Measurements from ENCODE around the gene DAAM1.

DAAM1 gene

DNA sequence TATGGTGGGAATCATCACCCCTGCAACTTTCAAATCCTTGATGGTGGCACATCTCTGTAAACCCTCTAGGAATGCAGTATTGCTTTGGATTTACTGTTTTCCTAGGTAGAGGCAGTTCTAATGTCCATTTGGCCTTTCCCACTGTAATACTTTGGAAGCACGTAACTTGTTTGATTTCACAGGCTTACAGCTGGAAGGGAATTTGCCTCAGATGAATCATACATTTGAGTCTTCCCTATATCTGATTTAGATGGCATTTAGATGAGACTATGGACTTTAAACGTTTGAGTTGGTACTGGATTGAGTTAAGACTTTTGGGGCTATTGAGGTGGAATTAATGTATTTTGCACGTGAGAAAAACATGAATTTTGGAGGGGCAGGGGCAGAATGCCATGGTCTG, 35.9 kb downstream of the DAAM1 start:
- no peak for DNase-seq

GRCh38 chr14:59225281-59225680, 36.8 kb downstream of the DAAM1 start:
- DNase-seq, result no peak

DNA sequence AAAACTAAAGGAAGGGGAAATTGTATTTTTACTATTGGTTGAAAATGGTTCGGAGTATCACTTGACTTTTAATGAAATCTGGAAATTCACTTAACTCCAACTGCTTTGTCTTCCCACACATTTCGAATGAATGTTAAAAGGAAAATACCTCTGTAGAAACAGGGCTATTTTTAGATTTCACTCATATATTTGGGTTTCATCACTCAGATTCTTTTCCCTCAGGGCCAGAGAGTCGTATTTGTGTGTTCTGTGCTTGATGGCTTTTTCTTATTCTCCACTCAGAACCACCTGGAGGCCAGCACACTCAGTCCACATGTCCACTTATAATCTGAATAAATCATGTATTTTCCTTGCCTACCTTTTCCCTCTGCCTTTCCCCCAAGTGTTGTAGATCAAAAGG, 40.0 kb downstream of the DAAM1 start:
- no peak for DNase-seq

DNA sequence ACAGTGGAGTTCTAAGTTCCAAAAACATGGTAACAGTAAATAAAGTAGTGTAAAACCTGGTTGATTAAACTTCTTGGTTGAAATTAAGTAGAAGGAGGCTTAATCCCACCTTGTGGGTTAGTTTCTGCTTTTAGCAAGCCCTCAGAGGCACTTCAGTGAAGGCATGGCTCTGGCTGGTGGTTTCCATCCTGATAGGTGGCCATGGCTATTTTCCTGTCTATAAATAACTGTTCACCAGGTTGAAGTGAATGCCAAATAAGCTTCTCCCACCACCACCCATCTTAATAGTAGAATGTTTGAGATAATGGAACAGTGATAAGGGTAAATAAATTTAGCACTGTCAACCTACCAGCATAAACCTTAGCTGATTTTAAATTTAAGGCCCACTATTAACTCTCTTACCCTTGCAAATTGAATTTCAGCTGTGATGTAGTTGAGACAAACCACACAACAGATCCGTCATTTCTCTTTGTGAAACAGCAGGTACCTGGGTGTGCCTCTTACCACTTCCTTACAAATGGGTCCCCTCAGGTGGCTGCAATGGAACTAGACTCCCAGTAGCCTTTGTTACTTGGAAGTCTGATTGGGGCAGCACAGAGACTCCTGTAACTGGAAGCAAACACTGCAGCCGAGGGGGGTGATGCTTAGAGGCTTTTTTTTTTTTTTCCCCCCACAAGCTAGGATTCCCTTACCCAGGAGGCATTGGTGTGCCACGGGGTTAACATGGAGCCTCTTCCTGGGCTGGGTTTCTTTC, 41.4 kb downstream of the DAAM1 start:
- DNase-seq, result no peak

- DNase-seq, result no peak
These were observed 47.7 kb downstream of the DAAM1 start for GRCh38 chr14:59236195-59236594.

DNA sequence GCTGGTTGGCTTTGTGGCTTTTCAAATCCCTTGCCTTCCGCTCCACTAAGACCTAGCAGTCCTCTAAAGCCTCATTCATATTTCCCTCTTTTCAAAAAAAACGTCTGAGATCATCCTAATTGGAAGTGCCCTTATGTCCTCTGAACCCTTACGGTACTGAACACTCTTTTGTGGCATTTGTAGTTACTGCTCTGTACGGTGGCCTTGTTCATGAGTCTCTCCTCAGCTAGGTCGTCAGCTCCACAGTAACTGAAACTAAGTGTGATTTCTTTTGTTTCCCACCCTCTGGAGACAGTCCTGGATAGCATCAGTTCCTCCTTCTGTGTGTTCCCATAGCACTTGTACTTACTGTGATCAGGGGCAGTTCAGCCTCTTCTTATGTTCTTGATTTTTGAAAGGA, 49.7 kb downstream of the DAAM1 start:
- DNase-seq, result no peak

GRCh38 chr14:59239022-59239421, 50.6 kb downstream of the DAAM1 start:
- no peak for DNase-seq

GRCh38 chr14:59240356-59240755, 51.9 kb downstream of the DAAM1 start:
- DNase-seq, result no peak

DNA sequence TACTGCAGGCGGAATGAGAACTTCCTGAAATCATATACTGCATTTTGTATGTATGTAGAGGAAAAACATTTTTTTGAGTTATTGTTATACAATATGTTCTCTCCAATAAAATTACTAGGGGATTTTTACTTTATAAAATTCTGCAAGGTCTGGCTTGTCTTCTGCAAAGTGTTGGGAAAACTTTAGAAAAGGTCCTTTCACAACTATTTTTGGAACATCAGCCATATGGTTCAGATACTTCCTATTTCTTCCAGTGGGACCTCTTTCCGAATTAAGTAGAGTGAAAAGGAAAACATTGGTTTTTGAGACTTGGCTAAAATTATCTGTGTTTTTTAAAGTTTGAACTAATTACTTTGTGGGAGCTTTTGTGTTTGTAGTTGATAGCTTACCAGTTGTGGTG, 52.7 kb downstream of the DAAM1 start:
- no peak for DNase-seq

- DNase-seq, result no peak
These were observed 54.7 kb downstream of the DAAM1 start for GRCh38 chr14:59243174-59243573.

DNA sequence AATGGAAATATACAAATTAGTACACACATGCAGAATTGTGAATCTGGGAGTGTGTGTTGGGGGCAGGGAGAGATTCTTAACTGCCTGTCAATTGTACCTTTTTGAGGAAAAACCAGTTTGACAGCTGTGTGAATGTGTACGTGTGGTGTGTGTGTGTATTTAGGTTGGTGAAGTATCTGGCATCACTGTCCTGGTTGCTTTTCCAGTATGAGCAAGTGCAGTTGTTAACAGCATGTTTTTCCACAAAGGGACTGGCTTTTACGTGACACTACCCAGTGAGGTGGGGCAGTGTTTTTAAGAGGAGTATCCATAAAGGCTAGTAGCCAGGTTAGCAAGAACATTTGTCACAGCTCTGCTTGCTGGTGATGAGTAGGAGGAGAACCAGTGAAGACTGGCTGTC, 56.1 kb downstream of the DAAM1 start:
- no peak for DNase-seq

GRCh38 chr14:59245809-59246295, 57.4 kb downstream of the DAAM1 start:
- DNase-seq, result no peak

- DNase-seq, result no peak
These were observed 58.1 kb downstream of the DAAM1 start for GRCh38 chr14:59246566-59246965.

DNA sequence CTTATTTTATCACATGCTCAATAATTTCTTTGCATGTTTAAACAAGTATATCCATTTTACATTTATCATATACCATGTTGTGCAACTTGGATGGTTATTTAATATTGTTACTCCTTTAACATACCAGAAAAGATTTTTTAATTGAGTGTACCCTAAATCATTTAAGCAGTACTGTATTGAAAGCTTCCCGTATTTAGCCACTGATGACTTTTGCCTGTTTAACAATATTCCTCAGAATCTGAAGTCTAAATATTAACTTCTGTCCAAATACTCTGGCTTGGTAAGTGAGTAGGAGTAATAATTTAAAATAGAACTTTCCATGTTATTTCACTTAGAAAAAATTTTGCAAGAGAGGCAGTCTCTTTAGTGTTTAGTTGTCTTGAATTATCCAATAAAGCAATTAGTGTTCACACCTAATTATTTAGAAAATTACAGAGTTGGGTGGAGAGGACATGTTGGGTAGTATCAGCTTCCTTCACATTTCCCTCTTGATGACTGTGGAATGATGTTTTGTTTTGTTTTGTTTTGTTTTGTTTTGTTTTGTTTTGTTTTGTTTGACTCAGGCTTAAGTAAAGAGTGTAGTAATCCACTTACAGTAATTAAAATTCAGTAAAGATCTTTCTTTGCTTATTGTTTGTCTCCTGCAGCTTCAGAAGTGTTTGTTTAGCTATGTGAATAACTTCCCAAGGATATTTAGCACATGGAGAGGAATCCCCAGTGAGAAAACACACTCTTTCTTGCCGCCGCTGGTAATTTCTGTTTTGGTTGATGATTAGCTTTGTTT, 59.5 kb downstream of the DAAM1 start:
- no peak for DNase-seq

GRCh38 chr14:59249029-59249428, 60.6 kb downstream of the DAAM1 start:
- no peak for DNase-seq

- no peak for DNase-seq
These were observed 63.6 kb downstream of the DAAM1 start for GRCh38 chr14:59251811-59252771.

DNA sequence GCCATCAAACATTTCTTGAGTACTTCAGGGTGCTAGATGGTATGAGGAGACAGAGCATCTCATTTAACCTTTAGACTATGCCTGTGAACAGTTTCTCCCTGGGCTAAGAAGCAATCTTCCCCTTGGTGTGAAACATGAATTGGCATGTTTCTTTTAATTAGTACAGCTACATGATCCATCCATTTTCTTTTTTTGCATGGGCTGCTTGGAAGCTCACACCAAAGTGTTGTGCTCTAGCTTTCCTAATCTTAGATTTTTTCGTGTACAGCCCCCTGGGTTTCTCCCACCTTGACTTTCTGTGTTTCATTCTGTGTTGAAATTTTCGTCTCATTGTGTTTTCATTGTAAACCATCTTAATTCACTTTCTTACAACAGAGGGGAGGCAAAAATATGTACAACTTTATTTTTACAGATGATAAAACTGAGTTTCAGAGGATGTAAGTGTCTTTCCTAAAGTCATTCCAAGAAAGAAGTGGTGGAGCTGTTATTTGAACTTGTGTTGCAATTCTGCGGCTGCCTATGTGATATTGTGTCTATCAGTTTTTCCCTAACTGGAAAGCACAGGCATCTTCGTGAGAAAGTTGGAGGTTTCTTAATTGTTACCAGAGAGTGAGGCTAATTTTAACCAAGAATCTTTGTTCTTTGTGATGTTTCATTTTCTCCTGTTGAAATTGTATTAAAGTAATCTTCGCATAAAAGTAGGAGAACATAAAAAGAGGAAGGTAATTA, 64.5 kb downstream of the DAAM1 start:
- no peak for DNase-seq

DNA sequence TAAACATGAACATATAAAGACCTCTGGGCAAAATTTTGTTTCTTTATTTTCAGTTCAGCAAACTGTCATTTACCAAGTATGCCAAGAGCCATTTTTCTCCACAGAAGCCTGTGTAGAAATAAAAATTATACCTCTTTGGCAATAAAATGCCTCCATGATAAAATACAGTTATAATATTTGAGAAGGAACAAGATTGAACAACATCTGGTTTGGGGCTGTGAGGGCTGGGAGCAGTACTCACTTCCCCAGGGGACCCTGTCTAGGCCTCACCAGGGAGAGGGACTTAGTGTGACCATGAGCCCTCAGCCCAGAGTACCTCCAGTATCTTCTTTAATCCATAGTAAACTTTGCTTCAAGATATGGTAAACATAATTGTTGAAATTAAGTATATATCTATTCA, 65.1 kb downstream of the DAAM1 start:
- DNase-seq, result no peak

DNA sequence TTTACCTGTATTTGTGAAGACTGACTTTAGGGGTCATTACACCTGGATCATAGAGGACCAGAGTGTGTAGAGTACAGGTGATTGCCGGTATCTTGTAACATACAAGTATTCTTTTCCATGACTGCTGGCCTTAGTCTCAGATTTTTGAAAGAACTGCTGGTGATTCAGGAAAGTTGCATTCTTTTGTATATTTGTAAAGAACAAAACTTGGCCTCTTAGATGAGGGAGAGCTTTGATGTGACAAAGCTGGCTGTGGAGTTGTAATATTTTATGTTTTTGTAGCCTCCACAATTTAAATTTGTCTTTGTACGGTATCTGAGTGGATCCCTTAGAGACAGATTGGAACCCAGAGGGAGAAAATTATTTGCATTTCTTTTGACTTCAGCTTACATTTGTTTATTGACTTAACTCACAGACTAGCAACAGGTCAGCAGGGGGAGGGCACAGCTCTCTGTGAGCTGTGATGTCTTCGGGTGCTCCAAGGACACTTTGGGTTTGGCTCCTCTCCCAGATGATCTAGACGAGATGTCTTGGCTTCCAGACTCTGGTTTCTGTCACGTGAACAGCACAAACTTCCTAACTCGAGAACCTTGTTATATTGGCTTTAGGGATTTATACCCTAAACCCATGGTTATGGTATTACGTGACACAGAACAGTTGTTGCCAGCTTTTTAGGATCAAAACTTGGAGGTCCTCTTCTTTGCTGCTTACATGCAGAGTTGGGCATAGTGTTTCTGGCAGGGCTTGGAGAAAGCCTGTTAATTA, 65.9 kb downstream of the DAAM1 start:
- DNase-seq, result no peak

- no peak for DNase-seq
These were observed 66.6 kb downstream of the DAAM1 start for GRCh38 chr14:59254911-59255545.

DNA sequence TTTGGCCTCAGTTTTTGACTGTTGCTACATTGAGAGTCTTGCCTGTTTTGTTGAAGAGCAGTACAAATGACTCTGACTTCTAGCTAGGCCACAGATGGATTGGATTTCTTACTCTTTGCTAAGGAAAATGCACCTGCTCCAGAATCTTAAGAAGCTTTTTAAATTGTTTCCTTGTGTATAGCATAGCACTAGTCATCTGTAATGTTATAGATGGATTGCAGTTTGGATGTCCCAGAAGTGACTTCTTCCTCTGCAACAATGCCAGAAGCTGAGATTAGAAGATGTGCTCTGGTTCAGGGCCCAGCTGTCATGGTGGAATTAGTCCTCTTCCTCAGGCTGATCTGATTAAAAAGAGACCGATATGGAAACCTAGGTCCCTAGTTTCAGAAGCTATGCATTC, 67.9 kb downstream of the DAAM1 start:
- no peak for DNase-seq
